ENCODE measurements around the gene LYPD5.
"Not testable (repeated sequence)": the region's sequence is repeated elsewhere in the genome, so short reads cannot be mapped to it uniquely, and the experiment has no call there.

LYPD5 gene

DNA sequence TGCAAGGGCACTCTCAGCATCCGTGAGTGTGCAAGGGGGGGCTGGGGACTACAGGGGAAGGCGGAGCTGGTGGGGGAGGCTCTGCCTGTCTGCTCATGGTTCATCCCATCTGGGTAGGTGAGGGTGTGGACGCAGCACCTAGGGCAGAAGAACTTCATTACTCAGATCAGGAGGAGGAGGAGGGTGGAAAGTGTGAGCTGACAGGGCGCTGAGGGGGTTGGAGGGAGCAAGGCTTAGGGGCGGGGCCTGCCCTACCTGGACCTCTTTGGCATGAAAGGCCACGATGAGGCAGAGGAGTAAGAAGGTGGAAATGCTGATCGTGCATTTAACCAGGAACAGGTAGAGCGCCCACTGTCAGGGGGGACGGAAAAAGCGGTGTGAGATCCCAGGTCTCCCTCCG is 26.0 kb downstream of the LYPD5 start:
- no peak for DNase-seq

DNA sequence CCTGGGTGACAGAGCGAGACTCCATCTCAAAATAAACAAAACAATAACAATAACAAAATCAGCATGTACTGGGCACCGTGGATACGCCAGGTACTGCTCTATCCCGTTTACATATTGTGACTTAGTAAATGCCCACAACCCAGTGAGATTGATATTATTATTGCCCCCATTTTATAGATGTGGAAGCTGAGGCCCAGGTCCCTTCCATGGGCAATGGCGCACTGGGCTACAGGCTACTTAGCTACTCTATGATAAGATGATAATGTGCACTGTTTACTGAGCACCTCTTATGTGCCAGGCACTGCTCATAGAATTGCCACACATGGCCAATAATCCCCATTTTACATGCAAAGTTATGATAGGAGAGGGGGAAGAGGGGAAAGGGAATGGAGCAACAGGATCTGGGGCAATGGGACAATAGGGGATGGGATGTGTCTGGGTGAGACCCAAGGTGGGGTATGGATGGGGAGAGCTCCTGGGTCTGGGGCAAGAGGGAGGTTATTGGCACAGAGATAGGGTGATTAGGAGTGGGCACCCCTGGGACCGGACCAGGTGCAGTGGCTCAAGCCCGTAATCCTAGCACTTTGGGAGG is 26.9 kb downstream of the LYPD5 start:
- no peak for DNase-seq

DNA sequence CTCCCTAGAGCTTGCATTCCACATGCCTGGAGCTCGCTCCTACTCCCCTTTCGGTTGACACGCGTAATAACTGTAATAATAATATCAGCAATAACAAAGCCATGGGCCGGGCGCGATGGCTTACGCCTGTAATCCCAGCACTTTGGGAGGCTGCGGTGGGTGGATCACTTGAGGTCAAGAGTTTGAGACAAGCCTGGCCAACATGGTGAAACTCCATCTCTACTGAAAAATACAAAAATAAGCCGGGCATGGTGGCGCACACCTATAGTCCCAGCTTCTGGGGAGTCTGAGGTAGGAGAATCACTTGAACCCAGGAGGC is 27.3 kb downstream of the LYPD5 start:
- not testable (repeated sequence) for DNase-seq

DNA sequence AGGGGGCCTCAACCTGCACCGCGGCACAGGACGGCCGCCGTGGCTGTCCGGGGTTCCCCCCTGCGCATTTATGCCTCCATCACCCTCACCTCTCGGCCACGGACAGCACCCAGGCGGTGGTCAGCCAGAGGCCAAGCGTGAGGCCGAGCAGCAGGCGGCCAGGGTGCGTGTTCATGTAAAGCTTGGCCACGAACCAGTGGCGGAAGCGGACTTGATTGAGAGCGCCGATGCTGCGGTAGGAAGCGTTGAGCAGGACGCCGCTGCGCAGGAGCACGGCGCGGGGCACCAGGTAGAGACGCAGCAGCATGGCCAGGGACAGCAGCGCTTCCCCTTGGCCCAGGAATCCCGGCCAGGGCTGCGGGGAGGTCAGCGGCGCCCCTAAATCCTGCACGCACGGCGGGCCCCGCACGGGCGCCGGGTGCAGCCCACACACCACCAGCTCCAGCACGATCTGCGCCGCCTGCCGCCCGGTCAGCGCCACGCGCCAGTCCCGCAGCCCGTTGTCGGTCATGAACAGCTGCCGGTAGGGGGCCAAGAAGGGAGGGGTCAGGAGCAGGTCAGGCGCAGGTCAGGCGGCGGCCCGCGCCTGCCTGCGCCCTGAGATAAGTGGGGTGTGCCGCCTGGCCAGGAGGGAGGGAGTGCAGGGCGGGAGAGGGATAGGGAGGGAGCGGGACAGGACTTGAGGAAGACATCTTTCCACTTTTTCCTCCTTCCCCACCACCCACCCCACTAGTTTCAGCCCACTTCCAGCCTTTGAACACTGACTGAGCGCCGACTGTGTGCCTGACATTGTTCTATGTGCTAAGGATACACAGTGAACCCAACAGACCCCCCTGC is 27.9 kb downstream of the LYPD5 start:
- no peak for DNase-seq

DNA sequence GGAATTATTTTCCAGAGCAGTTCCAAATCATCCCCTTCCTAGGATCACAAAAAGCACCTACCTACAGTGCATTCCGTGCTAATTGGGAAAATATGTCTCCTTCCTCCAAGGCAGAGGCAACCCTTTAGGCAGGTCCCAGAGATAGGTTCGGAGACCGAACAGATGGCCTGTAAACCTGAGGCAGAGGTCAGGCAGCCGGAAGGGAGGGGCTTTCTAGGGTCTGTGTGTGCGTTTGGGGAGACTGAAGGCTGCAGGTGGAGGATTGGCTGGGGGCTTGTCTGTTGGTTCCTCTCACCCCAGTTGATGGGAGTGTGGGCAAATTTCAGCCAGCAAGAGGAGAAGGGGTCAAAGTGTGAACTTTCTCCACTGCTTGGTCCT is 28.5 kb downstream of the LYPD5 start:
- no peak for DNase-seq

DNA sequence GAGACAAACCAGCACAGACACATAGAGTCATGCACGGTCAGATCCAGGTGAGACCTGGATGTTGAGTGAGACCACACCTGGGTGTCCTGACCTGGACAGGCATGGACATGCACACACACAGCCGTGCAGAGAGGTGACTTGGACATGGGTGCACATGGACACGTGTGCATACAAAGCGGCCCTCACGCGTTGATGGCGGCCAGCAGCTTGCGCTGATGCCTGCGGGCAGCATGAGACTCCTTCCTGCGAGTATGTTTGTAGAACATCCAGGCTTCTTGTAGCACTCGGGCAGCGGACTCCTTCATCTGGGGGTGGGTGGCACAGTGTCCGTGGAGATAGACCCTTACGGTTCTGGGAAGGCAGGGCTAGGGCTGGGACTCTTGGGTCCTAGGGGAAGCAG is 33.0 kb downstream of the LYPD5 start:
- no peak for DNase-seq

DNA sequence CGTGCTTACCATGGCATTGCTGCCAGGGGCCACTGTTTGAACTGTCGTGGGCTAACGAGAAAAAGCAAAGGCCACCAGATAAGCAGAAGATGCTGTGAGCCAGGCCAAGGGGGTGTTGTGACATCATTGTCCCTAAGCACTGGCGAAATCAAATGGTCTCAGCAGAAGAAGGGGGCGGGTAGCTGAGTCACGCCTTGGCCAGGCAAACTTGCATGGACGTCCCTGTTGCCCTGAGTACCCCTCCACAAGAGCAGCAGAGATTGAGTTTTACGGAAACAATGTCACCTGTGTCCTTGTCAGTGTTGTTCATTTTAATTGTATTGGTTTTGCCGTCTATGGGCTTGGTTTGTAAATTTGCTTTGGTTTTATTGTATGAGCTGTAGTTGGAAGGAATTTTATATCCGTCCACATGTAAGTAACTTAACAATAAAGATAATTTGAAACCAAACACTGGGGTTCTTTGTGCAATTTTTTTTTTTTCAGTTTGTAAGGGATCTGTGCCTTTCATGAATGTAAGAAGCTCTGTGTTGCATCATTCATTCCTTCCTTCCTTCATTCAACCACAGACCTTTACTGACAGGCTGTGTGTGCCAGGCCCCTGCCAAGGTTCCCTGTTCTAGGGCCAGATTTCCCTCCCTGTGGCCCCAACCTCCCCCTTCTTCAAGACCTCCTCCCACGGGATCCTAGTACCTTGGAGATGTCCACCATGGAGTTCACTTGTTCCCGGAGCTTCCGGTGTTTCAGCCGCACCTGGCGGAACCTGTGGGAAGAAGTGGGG is 33.8 kb downstream of the LYPD5 start:
- no peak for DNase-seq

DNA sequence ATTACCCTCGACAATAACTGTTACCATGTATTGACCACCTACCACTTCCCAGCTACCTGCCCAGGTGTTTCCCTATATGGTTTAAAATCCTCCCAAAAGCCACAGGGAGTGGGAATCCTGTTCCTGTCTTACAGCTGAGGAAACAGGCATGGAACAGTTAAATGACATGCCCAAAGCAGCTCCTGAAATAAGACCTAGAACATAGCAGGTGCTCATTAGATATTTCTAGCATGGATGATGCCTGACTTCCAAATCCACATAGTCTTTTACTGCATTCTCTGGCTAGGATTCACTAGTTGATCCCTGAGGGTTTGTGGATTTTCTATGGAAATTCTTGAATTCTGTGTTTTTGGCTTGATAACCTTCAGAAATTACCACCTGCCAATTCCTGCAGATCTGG is 34.4 kb downstream of the LYPD5 start:
- no peak for DNase-seq

DNA sequence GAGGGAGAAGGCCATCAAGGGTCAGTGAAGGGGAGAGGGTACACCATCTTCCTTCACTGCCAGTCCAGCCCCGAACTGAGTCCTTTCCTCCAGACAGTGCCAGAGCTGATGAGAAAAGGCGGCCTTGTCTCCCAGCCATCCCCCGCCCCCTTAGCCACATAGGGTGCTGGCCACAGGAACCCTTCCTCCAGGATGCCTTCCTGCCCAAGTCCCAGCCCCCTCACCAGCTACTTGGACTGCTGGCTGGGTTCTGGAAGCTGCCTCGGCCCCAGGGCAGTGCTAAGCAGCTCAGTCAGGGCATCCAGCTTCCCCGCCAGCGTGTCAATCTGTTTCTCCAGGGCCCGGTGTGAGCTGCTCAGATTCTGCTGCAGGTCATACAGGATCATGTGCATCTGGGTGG is 34.9 kb downstream of the LYPD5 start:
- no peak for DNase-seq

DNA sequence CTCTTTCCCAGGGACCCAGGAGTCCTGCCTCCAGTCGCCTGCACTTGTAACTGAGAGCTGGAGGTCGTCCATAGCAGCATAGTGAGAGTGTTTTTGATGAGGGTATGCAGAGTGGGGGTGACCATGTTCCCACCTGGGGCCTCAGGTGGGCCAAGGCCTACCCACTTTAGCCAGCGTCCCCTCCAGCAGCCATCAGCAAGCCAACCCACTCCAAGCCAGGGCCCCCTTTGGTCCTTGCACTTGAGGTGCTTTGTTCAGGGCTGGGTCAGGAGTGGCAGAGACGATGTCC is 35.5 kb downstream of the LYPD5 start:
- no peak for DNase-seq

DNA sequence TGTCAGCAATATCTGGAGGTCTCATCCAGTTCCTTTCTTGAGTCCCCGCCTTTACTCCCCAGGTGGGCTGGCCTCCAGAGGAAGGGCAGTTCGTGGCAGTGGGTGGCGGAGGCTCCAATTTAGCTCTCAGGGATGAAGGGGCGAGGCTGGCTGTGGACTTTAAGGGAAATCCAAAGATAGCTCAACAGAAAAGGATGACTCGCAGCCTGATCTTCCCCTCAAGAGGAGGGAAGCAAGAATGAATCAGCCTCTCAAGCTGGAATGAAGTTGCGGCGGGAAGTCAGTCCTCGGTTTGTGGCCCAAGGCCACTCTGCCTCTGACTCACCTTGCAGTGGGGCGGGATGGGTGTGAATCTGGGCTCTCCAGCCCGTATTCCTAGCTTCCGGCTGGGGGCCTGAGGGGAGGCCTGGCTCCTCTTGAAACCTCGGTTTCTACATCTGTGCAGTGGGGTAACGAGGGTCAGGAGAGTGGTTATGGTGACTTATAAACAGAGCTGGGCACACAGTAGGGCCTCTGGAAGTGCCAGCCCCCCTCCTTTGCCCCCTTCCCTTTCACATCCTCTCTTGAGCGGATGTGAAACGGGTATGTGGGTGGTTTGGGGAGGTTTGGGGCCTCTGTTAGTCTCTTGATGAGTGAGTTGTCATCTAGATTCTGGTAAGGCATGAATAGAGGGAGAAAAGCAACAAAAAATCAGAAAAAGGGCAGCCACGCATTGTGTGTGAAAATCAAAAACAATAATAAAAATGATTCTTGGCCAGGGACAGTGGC is 37.0 kb downstream of the LYPD5 start:
- DNase-seq, result no peak

DNA sequence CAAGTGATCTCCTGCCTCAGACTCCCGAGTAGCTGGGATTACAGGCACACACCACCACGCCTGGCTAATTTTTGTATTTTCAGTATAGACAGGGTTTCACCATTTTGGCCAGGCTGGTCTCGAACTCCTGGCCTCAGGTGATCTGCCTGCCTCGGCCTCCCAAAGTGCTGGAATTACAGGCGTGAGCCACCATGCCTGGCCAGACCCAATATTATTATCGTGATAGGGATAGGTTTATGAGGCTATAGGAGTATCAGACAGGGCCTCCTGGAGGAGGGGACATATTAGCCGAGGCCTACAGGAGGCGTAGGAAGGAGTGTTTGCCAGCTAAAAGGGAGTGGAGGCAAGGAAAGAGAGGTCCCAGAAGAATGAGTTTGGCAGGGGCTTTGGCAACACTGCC is 37.6 kb downstream of the LYPD5 start:
- not testable (repeated sequence) for DNase-seq

DNA sequence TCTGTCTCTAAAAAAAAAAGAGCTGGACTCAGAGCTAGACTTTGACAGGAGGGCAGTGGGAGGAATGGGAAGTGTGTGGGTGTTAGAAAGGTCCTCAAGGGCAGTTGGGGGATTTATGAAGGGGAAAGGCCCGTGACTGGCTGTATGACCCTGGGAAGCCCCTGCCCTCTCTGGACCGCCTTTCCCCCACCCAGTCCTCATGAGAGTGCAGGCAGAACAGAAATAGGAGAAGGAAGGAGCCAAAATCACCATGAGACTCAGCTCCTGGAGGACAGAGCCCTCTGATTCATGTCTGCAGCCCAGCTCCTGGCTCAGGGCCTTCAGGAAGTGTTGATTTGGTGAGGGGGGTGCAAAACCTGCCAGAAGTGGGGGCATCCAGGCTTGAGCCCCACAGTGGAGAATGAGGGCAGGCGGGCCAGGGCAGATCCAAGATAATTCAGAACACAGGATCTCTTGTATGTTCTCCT is 38.7 kb downstream of the LYPD5 start:
- DNase-seq, result no peak

DNA sequence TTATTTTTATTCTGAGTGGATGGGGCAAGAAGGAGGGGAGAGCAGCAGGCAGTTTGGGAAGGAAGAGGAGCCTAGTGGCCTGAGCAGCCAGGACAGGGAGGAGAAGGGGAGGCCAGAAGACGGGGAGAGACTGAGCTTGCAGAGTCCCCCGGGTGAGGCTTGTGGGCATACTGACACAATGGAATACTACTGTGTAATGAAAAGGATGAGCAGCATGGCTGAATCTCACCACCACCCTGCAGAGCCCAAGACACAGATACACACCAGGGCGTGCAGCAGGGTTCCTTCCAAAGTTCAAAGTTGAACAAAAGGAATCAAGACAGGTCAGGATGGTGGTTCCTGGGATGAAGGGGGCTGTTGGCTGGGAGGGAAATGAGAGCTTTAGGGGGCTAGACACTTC is 39.4 kb downstream of the LYPD5 start:
- no peak for DNase-seq

DNA sequence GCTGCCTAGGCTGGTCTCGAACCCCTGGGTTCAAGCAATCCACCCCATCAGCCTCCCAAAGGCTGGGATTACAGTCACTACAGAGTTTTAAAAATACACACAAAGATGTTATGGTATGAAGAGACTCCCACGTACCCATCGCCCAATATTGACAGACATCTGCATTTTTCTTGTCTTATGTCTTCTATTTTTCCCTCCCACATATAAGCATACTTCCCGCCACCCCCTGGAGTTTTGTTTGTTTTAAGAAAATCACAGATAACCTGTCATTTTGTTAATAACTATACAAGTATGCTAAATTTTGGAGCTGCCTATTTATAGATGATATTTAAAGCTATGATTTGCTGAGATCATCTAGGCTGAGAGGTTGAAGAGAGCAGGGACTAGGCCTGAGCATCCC is 41.3 kb downstream of the LYPD5 start:
- no peak for DNase-seq

DNA sequence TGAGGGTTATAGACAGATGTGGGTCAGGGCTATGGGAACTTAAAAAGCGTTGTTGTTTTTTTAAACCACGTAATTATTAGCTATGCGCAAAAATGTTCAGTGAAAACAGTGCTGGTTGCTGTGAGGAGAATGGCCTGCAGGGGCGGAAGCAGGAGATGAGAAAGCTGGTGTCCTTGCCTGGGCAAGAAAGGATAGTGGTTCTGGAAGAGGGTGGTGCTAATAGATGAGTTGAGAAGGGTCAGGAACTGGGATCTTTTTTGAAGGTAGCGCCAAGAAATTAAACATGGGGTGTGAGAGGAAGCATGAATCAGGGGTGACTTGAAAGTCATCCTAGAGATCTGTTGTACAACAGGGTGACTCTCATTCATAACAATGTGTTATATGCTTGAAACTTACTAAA is 42.7 kb downstream of the LYPD5 start:
- DNase-seq, result no peak

DNA sequence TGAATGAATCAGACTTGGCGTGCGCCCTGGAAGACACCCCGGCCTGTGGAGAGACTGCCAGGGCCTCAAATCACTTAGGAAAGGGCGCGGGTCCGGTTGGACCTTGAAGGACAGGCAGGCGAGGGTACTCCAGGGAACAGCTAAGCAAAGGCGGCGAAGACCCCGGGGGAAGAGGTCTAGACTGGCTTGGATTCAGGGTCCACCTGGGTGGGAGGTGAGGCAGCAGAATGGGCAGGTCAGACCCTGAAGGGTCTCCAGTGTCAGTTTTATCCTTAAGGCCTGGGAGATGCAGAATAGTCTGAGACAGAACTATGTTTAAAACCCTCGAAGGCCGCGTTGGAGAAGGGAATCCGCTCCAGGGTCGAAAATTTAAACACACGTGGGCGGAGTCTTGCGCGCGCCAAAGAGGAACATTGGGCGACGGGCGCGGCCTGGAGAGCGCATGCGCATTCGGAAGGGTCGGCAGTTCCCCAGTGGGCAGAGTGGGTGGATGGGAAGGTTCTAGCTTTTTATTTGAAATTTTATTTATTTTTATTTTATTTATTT is 46.9 kb downstream of the LYPD5 start:
- DNase-seq, result peak; percentile 80

DNA sequence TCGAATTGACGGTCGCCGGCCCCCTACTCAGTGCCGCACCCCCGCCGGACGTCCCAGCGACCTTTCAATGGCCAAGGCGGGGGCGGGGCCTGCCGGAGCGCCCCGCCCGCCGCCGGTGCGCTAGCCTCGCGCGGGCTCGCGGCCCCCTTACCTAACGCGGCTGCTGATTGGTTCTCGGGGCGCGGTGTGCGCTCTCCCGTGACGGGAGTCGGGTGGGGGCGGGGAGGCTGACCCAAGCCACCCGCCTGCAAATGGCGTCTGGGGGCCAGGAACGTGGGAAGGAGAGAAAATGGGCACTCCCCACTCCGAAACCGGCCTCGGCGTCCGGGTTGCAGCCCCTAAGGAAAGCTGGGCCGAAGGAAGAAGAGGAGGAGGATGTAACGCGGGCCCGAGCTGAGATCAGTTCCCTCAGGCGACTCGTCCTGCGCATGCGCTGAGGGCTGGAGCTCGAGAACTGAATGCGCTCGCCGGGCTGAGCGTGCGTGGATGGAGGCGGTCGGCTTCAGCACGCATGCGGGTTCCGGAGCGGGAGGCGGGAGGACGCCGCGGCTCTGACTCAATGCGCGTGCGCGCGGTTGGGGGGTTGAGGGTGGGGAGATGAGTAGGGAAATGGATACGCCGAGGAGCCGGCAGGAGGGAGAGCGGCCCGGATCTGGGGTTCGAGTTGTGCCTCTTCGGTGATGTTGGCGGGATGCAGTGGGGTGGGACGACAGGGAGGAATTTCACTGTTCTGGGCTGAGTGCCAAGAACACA is 47.6 kb downstream of the LYPD5 start, which contains the start of gene SMG9:
TSS of gene SMG9 (minus strand) at position 460 of the 753 bp plus-strand sequence. CDS start 4,221 bp downstream, outside the sequence.
- DNase-seq, result peak; percentile 95

DNA sequence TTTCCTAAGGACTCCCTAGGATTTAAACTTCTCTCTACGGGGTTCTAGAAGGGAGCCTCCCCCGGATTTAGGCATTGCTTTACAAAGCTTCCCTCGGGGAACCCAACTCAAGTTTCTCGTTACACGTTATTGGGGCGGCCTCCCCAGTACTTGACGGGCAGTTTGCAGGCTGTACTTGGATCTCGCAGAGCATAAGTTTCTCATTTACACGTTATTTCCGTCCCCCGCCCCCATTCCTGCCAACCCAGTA is 48.1 kb downstream of the LYPD5 start:
- no peak for DNase-seq

DNA sequence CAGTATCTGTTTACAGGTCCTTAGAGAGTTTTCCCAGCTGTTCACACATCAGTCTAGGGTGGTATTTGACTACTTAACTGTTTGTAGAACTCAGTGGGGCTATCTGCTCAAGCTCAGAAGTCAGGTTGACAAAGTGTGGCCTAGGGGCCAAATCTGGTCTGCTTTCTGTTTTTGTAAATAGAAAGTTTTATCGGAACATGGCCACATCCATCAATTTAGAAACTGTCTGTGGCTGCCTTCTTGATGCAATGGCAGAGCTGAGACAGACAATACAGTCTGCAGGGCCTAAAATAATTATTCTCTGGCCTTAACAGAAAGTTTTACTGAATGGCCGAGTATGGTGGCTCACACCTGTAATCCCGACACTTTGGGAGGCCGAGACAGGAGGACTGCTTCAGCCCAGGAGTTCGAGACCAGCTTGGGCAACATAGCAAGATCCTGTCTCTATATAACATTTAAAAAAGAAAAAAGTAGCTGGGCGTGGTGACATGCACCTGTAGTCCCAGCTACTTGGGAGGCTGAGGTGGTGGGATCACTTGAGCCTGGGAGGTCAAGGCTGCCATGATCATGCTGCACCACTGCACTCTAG is 49.9 kb downstream of the LYPD5 start:
- DNase-seq, result no peak

DNA sequence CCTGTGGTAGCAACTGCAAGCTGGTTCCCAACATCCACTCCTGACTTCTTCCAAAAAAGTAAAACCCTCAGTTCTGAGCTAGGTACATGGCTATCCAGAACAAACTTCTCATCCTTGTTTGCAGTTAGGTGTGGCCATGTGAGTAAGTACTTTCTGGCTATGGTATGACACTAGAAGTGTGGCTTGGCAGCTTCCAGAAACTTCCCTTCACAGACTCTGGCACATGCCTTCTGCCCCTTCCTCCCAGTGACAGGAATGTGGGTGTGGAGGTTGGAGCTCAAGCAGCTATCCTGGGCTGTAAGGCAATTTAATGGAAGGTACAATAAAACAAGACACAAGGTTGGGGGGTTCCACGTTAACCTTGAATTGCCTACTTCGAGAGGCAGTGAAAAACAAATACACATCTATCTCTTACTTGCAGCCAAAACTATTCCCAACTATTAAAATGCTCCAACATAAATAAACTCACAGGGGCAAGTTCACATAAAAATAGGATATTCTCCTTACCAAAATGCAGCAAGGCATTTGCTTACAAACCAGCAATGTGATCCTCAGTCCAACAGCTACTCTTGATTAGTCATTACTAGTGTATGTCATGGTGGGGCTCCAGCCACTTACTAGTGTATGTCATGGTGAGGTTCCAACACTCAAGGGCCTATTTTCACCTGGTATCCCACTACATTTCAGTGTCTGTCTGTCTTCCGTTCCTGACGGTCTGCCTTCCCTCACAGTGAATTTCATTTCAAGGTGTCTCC is 50.6 kb downstream of the LYPD5 start:
- no peak for DNase-seq

DNA sequence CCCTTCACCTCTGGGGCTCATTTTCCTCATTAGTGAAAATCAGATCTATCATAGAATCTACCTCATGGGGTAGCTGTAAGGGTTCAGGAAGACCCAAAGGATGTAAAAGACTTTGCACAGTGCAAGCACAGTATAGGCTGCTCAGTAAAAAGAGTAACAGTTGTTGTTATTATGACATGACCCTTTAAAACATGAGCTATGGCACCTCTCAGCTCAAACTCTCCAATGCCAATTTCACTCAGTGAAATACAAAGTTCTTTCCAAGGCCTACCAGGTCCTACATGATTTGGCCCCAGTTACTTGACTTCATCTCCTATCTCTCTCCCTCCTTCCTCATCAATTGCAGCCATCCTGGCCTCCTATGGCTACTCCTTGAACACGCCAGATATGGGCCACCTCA is 52.3 kb downstream of the LYPD5 start:
- no peak for DNase-seq

All from NCI-H2029 (cell line).